NOMO-1 treated with DMSO at 0.1 percent for 48 hours (cell line): ENCODE measurements around the gene TRAPPC8.
"Not testable (repeated sequence)": the region's sequence is repeated elsewhere in the genome, so short reads cannot be mapped to it uniquely, and the experiment has no call there.

ENCODE experiments used
- DNase-seq: peaks from one replicate; lab custom pipeline; 2025; ENCODE audit not compliant: unreplicated experiment; lab: John Stamatoyannopoulos, UW

TRAPPC8 gene

GRCh38 chr18:31860488-31860887 is 82.4 kb downstream of the TRAPPC8 start:
- DNase-seq = no peak

- DNase-seq = no peak
Measured at GRCh38 chr18:31857526-31858106, 85.3 kb downstream of the TRAPPC8 start.

- peak; percentile 32 for DNase-seq
Measured at GRCh38 chr18:31850844-31851243, 92.1 kb downstream of the TRAPPC8 start.

- DNase-seq = no peak
Measured at GRCh38 chr18:31840499-31840898, 102.4 kb downstream of the TRAPPC8 start.

GRCh38 chr18:31837879-31838278 is 105.0 kb downstream of the TRAPPC8 start:
- DNase-seq = no peak

- no peak for DNase-seq
Measured at GRCh38 chr18:31835528-31836133, 107.3 kb downstream of the TRAPPC8 start.

- DNase-seq = no peak
Measured at GRCh38 chr18:31831903-31832302, 111.0 kb downstream of the TRAPPC8 start.

GRCh38 chr18:31830686-31831085 is 112.2 kb downstream of the TRAPPC8 start:
- DNase-seq = no peak

- DNase-seq = peak; percentile 34
Measured at GRCh38 chr18:31828613-31829012, 114.3 kb downstream of the TRAPPC8 start.

GRCh38 chr18:31826673-31827325 is 116.1 kb downstream of the TRAPPC8 start:
- not testable (repeated sequence) for DNase-seq

- DNase-seq = no peak
Measured at GRCh38 chr18:31825772-31826171, 117.2 kb downstream of the TRAPPC8 start.

GRCh38 chr18:31821545-31822171 is 121.3 kb downstream of the TRAPPC8 start:
- no peak for DNase-seq

- DNase-seq = no peak
Measured at GRCh38 chr18:31819925-31820229, 123.1 kb downstream of the TRAPPC8 start.

- peak; percentile 71 for DNase-seq
Measured at GRCh38 chr18:31819106-31819924, 123.6 kb downstream of the TRAPPC8 start.

GRCh38 chr18:31814132-31814531 is 128.8 kb downstream of the TRAPPC8 start:
- DNase-seq = no peak

GRCh38 chr18:31810336-31811130 is 132.4 kb downstream of the TRAPPC8 start:
- DNase-seq = not testable (repeated sequence)

- not testable (repeated sequence) for DNase-seq
Measured at GRCh38 chr18:31809049-31809448, 133.9 kb downstream of the TRAPPC8 start.

GRCh38 chr18:31801078-31801477 is 141.8 kb downstream of the TRAPPC8 start:
- no peak for DNase-seq

GRCh38 chr18:31799257-31799656 is 143.7 kb downstream of the TRAPPC8 start:
- not testable (repeated sequence) for DNase-seq

GRCh38 chr18:31798399-31798798 is 144.5 kb downstream of the TRAPPC8 start:
- no peak for DNase-seq
